Motor neuron (in vitro differentiated cells): ENCODE data around the gene KRT84. TPM values are rescaled to one million over a fixed set of nuclear protein-coding genes. Genes with fewer than 3 reads are reported as not detected.
"Not testable (repeated sequence)": the region's sequence is repeated elsewhere in the genome, so short reads cannot be mapped to it uniquely, and the experiment has no call there.

Experiments
- ATAC-seq, 8 experiments: fragments of 200-7000 bp; cut with Tn5 transposase; replicated peaks in 6 of 8; 2 replicates each; pipeline ENCODE4 v1.8.0; 2021; ENCODE audit warnings: mild to moderate bottlenecking in 8 of 8, moderate library complexity in 8 of 8
- H3K27ac ChIP-seq, 2 donors: fragments of 250-450 bp; sonication (Bioruptor Pico); 2 replicates each; pipeline ENCODE4 v1.9.0; 2021; ENCODE audit warnings: antibody characterized with exemption in 2 of 2, mild to moderate bottlenecking in 2 of 2, moderate library complexity in 1 of 2
- H3K4me1 ChIP-seq, 2 donors: fragments of 250-450 bp; sonication (Bioruptor Pico); replicated peaks in 1 of 2; 2 replicates each; pipeline ENCODE4 v1.6.1; 2021; ENCODE audit warnings: antibody characterized with exemption in 2 of 2, mild to moderate bottlenecking in 2 of 2, moderate library complexity in 1 of 2
- H3K4me3 ChIP-seq, 5 donors: fragments of 250-450 bp; sonication (Bioruptor Pico); 2 replicates each; pipeline ENCODE4 v1.9.0; 2021; ENCODE audit warnings: antibody characterized with exemption in 5 of 5, mild to moderate bottlenecking in 5 of 5, moderate library complexity in 4 of 5
- WGBS, 10 experiments: fragments of 450-650 bp; shearing (Covaris generic); methylation state at CpG; one replicate each; pipeline ENCODE4 v1.0.0; 2022; 5-methylcytosine and 5-hydroxymethylcytosine counted together
- in situ Hi-C, 9 experiments: fragments of 400-800 bp; cut with MboI; loops; one replicate each; pipeline ENCODE4 v1.15.0; 2021; ENCODE audit warnings: low sequenced_read_pairs in 9 of 9, low pct_unique_long_range_greater_than_20kb in 2 of 9; ENCODE audit not compliant: unreplicated experiment in 9 of 9
- total RNA-seq, 8 experiments: library from RNA; unstranded; fragments of 300-600 nt; gene quantifications; 2 replicates each; pipeline versions ENCODE4 v1.2.3 to v1.2.4, GENCODE V29; 2022

Gene KRT84
- total RNA-seq, 8 experiments from 2014 or later, result 0.13 to 0.24 (median 0.14) TPM; not detected in 4

DNA sequence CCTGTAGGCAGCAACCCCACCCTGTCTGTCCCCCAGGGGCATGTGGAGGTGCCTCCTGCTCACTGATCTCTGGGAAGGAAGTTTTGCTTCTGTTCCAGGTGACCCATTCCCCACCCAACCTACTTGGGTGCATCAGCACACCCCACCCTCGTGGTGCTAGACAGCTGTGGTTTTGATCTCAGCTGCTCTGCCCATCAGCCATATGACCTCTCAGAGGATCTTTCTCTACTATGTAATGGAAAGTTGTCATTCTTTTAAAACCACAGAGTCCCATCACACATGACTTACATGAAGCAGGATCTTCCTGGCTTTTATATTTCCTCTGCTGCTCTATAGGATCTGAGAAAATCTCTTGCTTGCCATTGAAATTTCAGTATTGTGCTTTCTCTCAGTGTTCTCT, 34.2 kb upstream of the KRT84 start:
- ATAC-seq, result peak in 2 of 8 experiments; percentile 21 to 57
- H3K27ac ChIP-seq, result no peak overlapping the region
- no peak overlapping the region for H3K4me3 ChIP-seq
- 57 to 60% methylated on average over 1 of the region's 1 CpG; no CpG with 5 or more reads in 8 of the 10 experiments for WGBS, 10 experiments
- in situ Hi-C loops, result no loop called here
- no peaks in the 10 kb centered on the region for H3K4me1 ChIP-seq

DNA sequence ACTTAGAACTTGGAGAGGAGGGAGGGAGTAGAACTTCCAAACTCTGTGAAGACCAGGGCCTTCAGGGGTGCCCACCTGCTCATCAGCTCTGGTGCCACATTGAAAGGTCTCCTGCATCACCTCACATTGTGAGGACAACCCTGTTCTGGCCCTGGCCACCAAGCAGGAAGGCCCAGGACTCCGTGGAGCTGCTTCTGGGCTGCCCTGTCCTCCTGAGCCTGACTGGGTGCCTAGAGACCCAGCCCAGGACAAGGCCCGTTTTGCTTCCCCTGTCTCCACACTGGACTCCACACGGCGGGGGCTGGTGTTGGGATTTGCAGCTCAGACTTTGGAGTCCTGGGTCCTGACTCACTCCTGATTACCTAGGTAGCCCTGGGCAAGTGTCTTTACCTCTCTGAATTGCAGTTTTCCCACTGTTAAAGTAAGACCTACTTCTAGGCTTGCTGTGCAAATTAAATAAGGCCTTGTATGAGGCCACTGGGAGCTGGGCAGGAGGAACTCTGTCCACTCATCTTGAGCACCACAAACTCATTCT, 33.2 kb upstream of the KRT84 start:
- in situ Hi-C loops, result no loop called here
- ATAC-seq, result no peak
- WGBS, 10 experiments, result 50 to 93% (median 79%) methylated on average over 1 to 3 of the region's 4 CpGs; no CpG with 5 or more reads in 6 of the 10 experiments

DNA sequence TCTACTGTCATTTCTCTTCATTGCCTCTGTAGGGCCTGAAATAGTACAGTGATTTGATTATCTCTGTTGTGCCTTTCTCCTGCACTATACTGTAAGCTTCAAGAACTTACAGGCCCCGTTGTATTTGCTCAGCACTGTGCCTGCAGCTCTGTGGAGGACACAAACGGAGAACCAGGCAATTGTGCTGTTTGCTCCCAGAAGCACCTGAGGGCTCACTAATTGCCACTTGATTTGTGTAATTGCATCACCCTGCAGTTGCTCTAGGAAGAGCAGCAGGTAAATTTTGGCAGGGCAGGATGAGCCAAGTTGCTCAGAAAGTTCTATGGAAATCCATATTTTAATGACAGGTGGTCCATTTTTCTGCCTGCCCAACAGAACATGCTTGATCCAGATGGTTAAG, 32.3 kb upstream of the KRT84 start:
- in situ Hi-C loops, result no loop called here
- Histone ChIP-seq H3K27ac (no peak overlapping the region), H3K4me1 (no peaks in the 10 kb centered on the region), H3K4me3 (no peak overlapping the region)
- peak in 1 of 8 experiments; percentile 37 for ATAC-seq
- WGBS, 10 experiments, result 14 to 100% (median 45%) methylated on average over 1 to 2 of the region's 2 CpGs; no CpG with 5 or more reads in 4 of the 10 experiments

More for the DNA sequence above, 33.2 kb upstream of the KRT84 start:
- H3K27ac ChIP-seq, result no peak overlapping the region
- no peaks in the 10 kb centered on the region for H3K4me1 ChIP-seq
- H3K4me3 ChIP-seq, result no peak overlapping the region

DNA sequence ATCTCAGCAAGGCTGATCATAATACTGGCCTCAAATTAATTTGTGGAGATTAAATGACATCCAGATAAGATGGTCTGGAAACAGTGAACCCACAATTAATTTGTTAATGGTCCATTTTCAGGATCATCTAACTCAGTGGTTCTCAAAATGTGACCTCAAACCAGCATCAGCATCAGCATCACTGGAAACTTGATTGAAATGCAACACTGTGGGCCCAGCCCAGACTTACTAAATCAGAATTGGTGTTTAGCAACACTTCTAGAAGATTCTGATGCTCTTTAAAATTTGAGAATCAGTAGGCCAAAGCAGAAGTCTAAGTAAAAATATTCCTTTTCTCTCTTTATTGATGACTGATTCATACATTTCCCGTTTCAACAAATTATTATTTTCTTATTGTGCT, 31.3 kb upstream of the KRT84 start:
- in situ Hi-C loops, result no loop called here
- no peaks in the 10 kb centered on the region for H3K4me1 ChIP-seq
- ATAC-seq, result peak in 1 of 8 experiments; percentile 12
- H3K4me3 ChIP-seq, result no peak overlapping the region
- 33 to 100% (median 76%) methylated on average over 1 of the region's 1 CpG; no CpG with 5 or more reads in 4 of the 10 experiments for WGBS, 10 experiments
- no peak overlapping the region for H3K27ac ChIP-seq

DNA sequence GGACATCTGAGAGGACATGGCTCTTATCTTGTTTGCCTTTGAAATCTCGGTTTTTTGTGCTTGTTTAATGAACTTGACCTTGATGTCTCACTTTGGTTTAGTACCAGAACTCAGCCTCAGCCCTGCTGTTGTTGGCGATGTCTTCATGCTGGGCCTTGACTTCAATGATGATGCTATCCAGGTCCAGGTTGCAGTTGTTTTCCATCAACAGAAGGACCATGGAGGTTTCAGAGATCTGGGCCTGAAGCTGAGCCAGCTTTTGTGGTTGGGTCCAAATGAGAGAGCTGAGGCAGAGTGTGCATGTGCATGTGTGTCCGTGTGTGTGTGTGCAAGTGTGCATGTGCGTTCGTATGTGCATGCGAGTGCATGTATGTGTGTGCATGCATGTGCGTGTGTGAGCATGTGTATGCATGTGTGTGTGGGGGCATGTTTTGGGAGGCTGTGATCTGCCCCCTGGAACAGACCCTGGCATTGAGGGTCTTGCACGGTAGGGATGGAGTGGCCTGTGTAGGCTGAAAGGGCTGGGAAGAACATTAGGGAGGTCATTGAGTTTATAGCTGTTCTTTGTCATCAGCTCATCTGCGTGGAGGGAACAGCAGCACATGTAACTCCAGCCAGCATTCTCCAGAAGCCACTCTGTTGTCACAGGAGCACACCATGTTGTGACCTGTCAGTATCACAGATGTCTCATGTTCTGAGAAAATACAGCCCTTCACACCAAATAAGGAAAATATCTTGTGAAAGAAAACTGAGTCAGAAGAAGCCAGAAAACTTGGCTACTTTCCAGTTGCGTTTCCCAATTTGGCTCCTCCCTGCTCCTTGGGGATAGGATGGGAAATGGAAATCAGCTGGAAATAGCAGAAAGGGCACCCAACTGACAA, 30.7 kb upstream of the KRT84 start:
- no peak overlapping the region for H3K4me3 ChIP-seq
- in situ Hi-C loops, result no loop called here
- ATAC-seq, result peak in 2 of 8 experiments; percentile 66 to 81
- H3K27ac ChIP-seq, result no peak overlapping the region
- H3K4me1 ChIP-seq, result no peaks in the 10 kb centered on the region
- WGBS, 10 experiments, result 0 to 86% (median 62%) methylated on average over 1 to 8 of the region's 10 CpGs; no CpG with 5 or more reads in 3 of the 10 experiments

DNA sequence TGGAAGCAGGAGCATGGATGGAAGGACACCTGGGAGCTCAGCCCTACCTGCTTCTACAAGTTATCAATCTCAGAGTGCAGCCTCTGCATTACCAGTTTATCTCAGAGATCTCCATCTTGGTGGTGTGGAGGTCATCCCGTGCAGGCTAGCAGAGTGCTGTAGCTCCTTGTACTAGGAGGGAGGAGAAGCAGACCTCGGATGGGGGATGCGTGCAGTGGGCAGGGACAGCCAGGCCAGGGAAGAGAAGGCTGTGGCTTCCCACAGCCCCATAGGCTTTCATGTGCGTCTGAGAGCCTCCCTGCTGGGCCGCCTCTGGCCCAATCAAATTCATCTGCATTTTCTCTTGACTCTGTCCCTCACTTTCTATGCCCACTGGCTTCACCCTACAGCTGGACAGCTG, 29.5 kb upstream of the KRT84 start:
- 30 to 100% (median 65%) methylated on average over 1 to 3 of the region's 5 CpGs; no CpG with 5 or more reads in 6 of the 10 experiments for WGBS, 10 experiments
- H3K4me1 ChIP-seq, result no peaks in the 10 kb centered on the region
- no peak for ATAC-seq

DNA sequence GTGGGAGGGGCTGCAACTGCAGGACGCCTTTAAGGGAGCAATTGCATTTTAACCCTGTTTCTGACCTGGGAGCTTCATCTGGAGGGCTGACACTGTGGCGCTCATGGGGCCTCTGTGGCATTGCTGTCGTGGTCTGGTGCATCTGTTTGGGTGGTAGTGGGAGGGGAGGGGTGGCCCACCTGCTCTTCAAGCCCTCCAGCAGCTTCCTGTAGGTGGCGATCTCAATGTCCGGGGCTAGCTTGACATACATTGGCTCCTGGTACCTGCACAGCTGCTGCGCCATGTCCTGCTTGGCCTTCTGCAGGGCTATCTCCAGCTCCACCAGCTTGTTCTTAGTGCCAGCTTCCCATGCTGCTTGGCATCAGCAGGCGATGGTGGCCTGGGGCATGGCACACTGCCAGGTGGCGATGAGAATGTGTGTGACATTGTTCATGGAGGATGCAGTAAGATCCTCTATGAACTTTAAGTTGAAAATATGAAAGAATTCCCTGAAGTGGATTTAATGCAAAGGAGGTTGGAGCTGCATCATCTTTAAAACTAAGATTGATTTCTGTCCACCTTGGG, 28.4 kb upstream of the KRT84 start:
- WGBS, 10 experiments, result 83 to 92% methylated on average over 2 to 3 of the region's 8 CpGs; no CpG with 5 or more reads in 8 of the 10 experiments
- in situ Hi-C loops, result no loop called here
- ATAC-seq, result no peak
- Histone ChIP-seq H3K27ac (no peak overlapping the region), H3K4me1 (no peaks in the 10 kb centered on the region), H3K4me3 (no peak overlapping the region)

More for the DNA sequence above, 29.5 kb upstream of the KRT84 start:
- H3K27ac ChIP-seq, result no peak overlapping the region
- H3K4me3 ChIP-seq, result no peak overlapping the region
- in situ Hi-C loops, result no loop called here

DNA sequence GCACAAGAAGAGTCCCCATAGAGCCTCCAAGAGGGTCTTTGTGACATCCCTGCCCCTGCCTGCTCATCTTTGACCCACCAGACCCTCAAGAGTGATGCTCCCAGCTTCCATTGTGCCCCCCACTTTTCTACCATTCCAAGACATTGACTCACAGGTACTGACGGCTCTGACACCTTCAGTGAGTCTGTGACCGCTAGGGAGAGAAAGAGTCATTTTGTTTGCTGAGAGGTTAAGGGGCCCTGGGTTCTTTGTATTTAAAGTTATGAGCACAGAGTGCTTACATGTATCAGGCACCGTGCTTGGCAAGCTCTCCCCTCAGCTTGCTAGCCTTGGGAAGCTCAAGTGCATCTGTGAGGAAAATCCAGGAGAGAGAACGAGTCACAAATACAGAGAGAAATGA, 27.8 kb upstream of the KRT84 start:
- Histone ChIP-seq H3K27ac (no peak overlapping the region), H3K4me1 (no peaks in the 10 kb centered on the region), H3K4me3 (no peak overlapping the region)
- no peak for ATAC-seq
- in situ Hi-C loops, result no loop called here
- WGBS, 10 experiments, result 40 to 93% (median 51%) methylated on average over 1 to 4 of the region's 4 CpGs; no CpG with 5 or more reads in 3 of the 10 experiments

DNA sequence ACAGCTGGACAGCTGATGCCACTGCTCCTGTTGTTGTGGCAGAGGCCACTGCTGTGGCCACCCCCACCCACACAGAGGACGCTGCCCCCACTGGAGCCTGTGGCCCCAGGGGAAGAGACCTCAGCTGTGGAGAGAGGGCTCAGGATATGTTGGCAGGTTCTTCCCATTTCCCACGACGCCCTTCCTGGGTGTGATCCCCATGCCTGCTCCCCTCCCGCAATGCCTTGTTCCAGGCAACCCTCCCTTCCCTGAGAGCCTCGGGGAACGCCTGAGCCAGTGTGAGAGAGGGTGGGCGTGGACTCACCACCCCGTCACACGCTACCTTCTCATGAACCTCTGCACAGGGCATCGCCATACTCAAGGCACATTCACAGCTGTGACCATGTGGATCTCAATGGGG, 26.4 kb upstream of the KRT84 start:
- H3K4me3 ChIP-seq, result no peak overlapping the region
- WGBS, 10 experiments, result 52 to 100% (median 60%) methylated on average over 1 to 7 of the region's 10 CpGs; no CpG with 5 or more reads in 3 of the 10 experiments
- in situ Hi-C loops, result no loop called here

DNA sequence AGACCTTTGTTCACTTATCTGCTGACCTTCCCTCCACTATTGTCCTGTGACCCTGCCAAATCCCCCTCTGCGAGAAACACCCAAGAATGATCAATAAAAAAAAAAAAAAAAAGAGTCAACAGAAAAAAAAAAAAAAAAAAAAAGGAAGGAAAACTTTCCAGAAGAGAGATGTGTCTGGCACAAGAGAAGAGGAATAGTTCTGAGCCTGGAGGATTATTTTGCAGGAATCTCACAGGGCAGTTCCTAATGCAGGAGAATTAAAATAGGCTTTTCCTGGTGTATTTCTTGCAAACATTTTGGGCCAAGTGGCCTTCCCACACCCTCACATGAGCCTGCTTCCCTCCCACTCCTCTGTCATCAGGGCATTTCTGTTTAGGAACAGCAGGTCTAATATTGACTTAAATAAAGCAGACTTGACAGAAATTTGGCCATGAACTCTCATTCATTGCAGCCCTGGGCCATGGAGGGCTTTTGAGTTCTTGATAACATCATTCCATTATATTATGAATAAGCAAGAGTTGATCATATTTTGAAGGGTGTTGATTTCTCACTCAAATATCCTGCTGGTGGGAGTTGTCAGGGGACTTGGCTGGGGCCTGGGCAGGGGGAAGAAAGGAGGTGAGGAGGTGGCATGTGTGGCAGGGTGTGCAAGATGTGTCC, 25.3 kb upstream of the KRT84 start:
- in situ Hi-C loops, H3K4me1 ChIP-seq, H3K27ac ChIP-seq, H3K4me3 ChIP-seq: not testable (repeated sequence)
- WGBS, 10 experiments, result no CpG with 5 or more reads among the region's 1 CpG
- peak in 1 of 8 experiments; percentile 39 for ATAC-seq

More for the DNA sequence above, 26.4 kb upstream of the KRT84 start:
- no peaks in the 10 kb centered on the region for H3K4me1 ChIP-seq
- ATAC-seq, result peak in 2 of 8 experiments; percentile 67 to 69
- H3K27ac ChIP-seq, result no peak overlapping the region

DNA sequence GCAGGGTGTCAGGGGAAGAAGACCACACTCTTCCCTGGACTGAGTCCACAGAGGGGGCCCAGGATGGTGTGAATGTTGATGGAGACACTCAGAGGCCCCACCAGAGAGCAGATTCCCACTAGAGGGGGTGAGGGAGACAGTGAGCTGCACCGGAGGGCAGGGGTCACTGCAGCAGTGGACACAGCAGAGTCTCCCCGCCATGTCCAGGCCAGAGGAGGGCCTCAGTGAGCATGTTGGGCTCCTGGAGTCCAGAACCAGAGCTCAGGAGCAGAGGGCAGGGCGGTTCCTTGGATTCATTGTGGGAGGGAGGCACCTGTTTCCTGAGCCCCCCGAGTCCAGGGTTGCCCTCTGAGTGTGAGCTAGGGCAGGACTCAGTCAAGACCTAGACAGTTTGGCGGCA, 22.5 kb upstream of the KRT84 start:
- Histone ChIP-seq H3K27ac (no peak overlapping the region), H3K4me1 (no peaks in the 10 kb centered on the region), H3K4me3 (no peak overlapping the region)
- 50 to 100% (median 80%) methylated on average over 1 of the region's 5 CpGs; no CpG with 5 or more reads in 7 of the 10 experiments for WGBS, 10 experiments
- no peak for ATAC-seq
- in situ Hi-C loops, result no loop called here

DNA sequence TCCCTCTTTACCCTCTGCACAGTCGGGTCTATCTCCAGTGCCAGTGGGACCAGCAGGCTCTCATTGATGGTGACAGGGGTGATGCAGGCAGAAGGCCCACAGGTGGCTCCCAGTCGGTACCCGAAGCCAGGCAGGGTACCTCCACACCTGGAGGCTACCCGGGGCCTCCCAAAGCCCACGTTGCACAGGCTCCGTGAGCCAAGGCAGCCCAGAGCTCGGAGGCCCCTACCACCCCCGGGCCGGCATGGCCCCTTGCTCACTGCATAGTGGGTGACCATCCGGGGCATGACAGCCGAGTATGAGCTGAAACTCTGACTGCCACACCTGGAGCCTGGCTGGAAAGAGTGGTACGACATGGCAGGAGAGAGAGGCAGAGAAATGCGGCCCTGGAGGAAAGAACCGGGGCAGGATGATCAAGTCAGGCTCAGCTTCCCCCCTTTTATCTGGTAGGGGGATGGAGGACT, 20.5 kb upstream of the KRT84 start, which contains the start of gene KRT82:
Gene KRT82 (minus strand): TSS at position 414 of the 464 bp plus-strand sequence. CDS start 58 bp downstream, at position 356.
- Histone ChIP-seq H3K27ac (no peak within 1 kb of the TSS), H3K4me3 (no peak within 1 kb of the TSS), H3K4me1 (no peaks in the 10 kb centered on the region)
- WGBS, 10 experiments, result 64 to 85% (median 72%) methylated on average over 2 to 10 of the region's 14 CpGs; no CpG with 5 or more reads in 4 of the 10 experiments
- ATAC-seq, result no peak
- in situ Hi-C loops, result no loop called here
